Measurements from ENCODE around the gene PDZRN4. TPM values are rescaled to one million over a fixed set of nuclear protein-coding genes. Genes with fewer than 3 reads are reported as not detected.

PDZRN4 gene
- total and polyA plus RNA-seq, 9 donors, result 1.5 to 11.0 (median 4.1) TPM

GRCh38 chr12:41439801-41440200 lies 251.7 kb downstream of the PDZRN4 start:
- no peaks in the 10 kb centered on the region for H3K27me3 ChIP-seq
- no peak for DNase-seq
- WGBS, 3 donors, result 26 to 44% (median 27%) methylated on average over 2 of the region's 2 CpGs

GRCh38 chr12:41441180-41441579 lies 253.1 kb downstream of the PDZRN4 start:
- Histone ChIP-seq H3K36me3 (no peaks in the 10 kb centered on the region), H3K27me3 (no peaks in the 10 kb centered on the region), H3K27ac (no peak overlapping the region), H3K4me1 (ENCODE audit: insufficient read depth) (no peaks in the 10 kb centered on the region), H3K4me3 (no peak overlapping the region), H3K9me3 (no peaks in the 10 kb centered on the region)
- intact Hi-C loops (cut with DNase I), result no loop called here
- TF ChIP-seq POLR2A (IDR thresholded peaks at IDR 0.05) (no peak), EP300 (IDR thresholded peaks at IDR 0.05) (no peak), CTCF (IDR thresholded peaks at IDR 0.05) (no peak)
- DNase-seq, result no peak

More at GRCh38 chr12:41439801-41440200, 251.7 kb downstream of the PDZRN4 start:
- Histone ChIP-seq H3K36me3 (no peaks in the 10 kb centered on the region), H3K4me1 (ENCODE audit: insufficient read depth) (no peaks in the 10 kb centered on the region), H3K27ac (no peak overlapping the region), H3K4me3 (no peak overlapping the region), H3K9me3 (no peaks in the 10 kb centered on the region)
- intact Hi-C loops (cut with DNase I), result no loop called here
- TF ChIP-seq CTCF (IDR thresholded peaks at IDR 0.05) (no peak), POLR2A (IDR thresholded peaks at IDR 0.05) (no peak), EP300 (IDR thresholded peaks at IDR 0.05) (no peak)

- no peak for DNase-seq
- H3K27ac ChIP-seq, result no peak overlapping the region
- TF ChIP-seq CTCF (IDR thresholded peaks at IDR 0.05) (no peak), POLR2A (IDR thresholded peaks at IDR 0.05) (no peak), EP300 (IDR thresholded peaks at IDR 0.05) (no peak)
- no peaks in the 10 kb centered on the region for H3K36me3 ChIP-seq
- no peak overlapping the region for H3K4me3 ChIP-seq
- intact Hi-C loops (cut with DNase I), result no loop called here
- H3K9me3 ChIP-seq, result no peaks in the 10 kb centered on the region
- no peaks in the 10 kb centered on the region for H3K4me1 ChIP-seq (ENCODE audit: insufficient read depth)
- H3K27me3 ChIP-seq, result no peaks in the 10 kb centered on the region
Observed at GRCh38 chr12:41442896-41443295, 254.8 kb downstream of the PDZRN4 start.

GRCh38 chr12:41443690-41444089 lies 255.6 kb downstream of the PDZRN4 start:
- Histone ChIP-seq H3K27ac (no peak overlapping the region), H3K4me1 (ENCODE audit: insufficient read depth) (no peaks in the 10 kb centered on the region), H3K36me3 (no peaks in the 10 kb centered on the region), H3K4me3 (no peak overlapping the region), H3K9me3 (no peaks in the 10 kb centered on the region), H3K27me3 (no peaks in the 10 kb centered on the region)
- intact Hi-C loops (cut with DNase I), result no loop called here
- no peak for TF ChIP-seq CTCF (IDR thresholded peaks at IDR 0.05)
- no peak for TF ChIP-seq POLR2A (IDR thresholded peaks at IDR 0.05)
- TF ChIP-seq EP300 (IDR thresholded peaks at IDR 0.05), result no peak
- no peak for DNase-seq
- whole genome bisulfite sequencing, 3 donors, result 40 to 57% (median 43%) methylated on average over 2 of the region's 2 CpGs

All from ovary (tissue), 9 donors.